Psoas muscle (tissue), 8 donors: Measurements from ENCODE around the gene TMEM106C. TPM values are rescaled to one million over a fixed set of nuclear protein-coding genes. Genes with fewer than 3 reads are reported as not detected.

Experiments used
- ATAC-seq, 4 donors: fragments of 200-7000 bp; cut with Tn5 transposase; one replicate each; pipeline ENCODE4 v1.9.1; 2020; ENCODE audit warnings: moderate library complexity in 3 of 4, mild to moderate bottlenecking in 2 of 4
- DNase-seq, 2 donors: peaks; one replicate each; pipeline ENCODE4 v3.0.0-alpha.2; 2020
- H3K27ac ChIP-seq: fragments of 200-600 bp; one replicate; pipeline ENCODE4 v1.8.0; 2022
- H3K27me3 ChIP-seq, 3 donors: fragments of 200-600 bp in 1 of 3; one replicate each; pipeline versions ENCODE4 v1.6.1 to v1.8.0; 2013 to 2022; ENCODE audit warnings: low read length in 2 of 3, mild to moderate bottlenecking in 2 of 3, moderate library complexity in 1 of 3; ENCODE audit not compliant: insufficient read depth in 3 of 3
- H3K36me3 ChIP-seq, 2 donors: fragments of 200-600 bp in 1 of 2; one replicate each; pipeline versions ENCODE4 v1.6.1 to v1.8.0; 2013 to 2022; ENCODE audit warnings: low read depth in 1 of 2, mild to moderate bottlenecking in 1 of 2, moderate library complexity in 1 of 2; ENCODE audit not compliant: insufficient read depth in 1 of 2
- H3K4me1 ChIP-seq: fragments of 200-600 bp; one replicate; pipeline ENCODE4 v1.8.0; 2022
- H3K4me3 ChIP-seq: fragments of 200-600 bp; one replicate; pipeline ENCODE4 v1.8.0; 2022; ENCODE audit warnings: mild to moderate bottlenecking
- H3K9me3 ChIP-seq: fragments of 200-600 bp; one replicate; pipeline ENCODE4 v1.8.0; 2022
- CTCF ChIP-seq: fragments of 200-600 bp; IDR thresholded peaks from one replicate; pipeline ENCODE4 v1.8.0; 2022; ENCODE audit warnings: antibody characterized with exemption
- WGBS, 3 donors: extraction: QIAGEN DNeasy Blood & Tissue Kit; methylation state at CpG; one replicate each; pipeline versions ENCODE4 v1.1.6 to v1.1.7; 2013; 5-methylcytosine and 5-hydroxymethylcytosine counted together
- intact Hi-C, 2 donors: fragments of 100-400 bp; cut with DNase I; formaldehyde crosslinking; loops; one replicate each; pipeline versions ENCODE4 v1.11.0 to v1.14.2; 2022
- polyA plus RNA-seq, 3 donors: library from polyadenylated mRNA; stranded (reverse); fragments of 200-250 nt; gene quantifications; one replicate each; pipeline ENCODE4 v1.2.3, GENCODE V29; 2013
- total RNA-seq, 4 donors: library from RNA; stranded (reverse); fragmentation: NEBNext Ultra II Directional in 2 of 4; extraction: Animal tissue kit (Norgen Biotek cat#: 25700) in 2 of 4; gene quantifications; one replicate each; pipeline versions ENCODE4 v1.2.1 to v1.2.4, GENCODE V29; 2021 to 2023
- donor health status: healthy with polysubstance abuse.
- donor health status: DM: no; HTN: no; CAD: no; lungs with moderate emphysema.
- donor health status: Bipolar disorder and iron deficiency.
- donor health status: healthy.
- donor health status: DM: yes; HTN: yes; CAD: no.
- donor health status: DM: no; HTN: no; CAD: no.
- donor health status: DM: no; HTN: no; CAD: no.
- donor health status: DM: yes; HTN: yes; CAD: no.

TMEM106C gene
- total and polyA plus RNA-seq, 7 donors = 7.7 to 33.4 (median 14.7) TPM

GRCh38 chr12:47970843-47971242, 7.4 kb downstream of the TMEM106C start:
- intact Hi-C loops = no loop called here
- Histone ChIP-seq H3K4me1 (no peaks in the 10 kb centered on the region), H3K27ac (no peak overlapping the region), H3K4me3 (no peak overlapping the region), H3K9me3 (no peaks in the 10 kb centered on the region), H3K27me3 (no peaks in the 10 kb centered on the region), H3K36me3 (peaks cover 2 to 38% of the 10 kb centered on the region in 2 donors)
- no peak for DNase-seq
- 90 to 97% (median 92%) methylated on average over 7 of the region's 7 CpGs for WGBS, 3 donors
- no peak for ATAC-seq
- no peak for TF ChIP-seq CTCF

GRCh38 chr12:47972895-47973294, 9.5 kb downstream of the TMEM106C start:
- TF ChIP-seq CTCF = no peak
- WGBS, 3 donors = 87 to 90% (median 89%) methylated on average over 6 of the region's 6 CpGs
- Histone ChIP-seq H3K27me3 (no peaks in the 10 kb centered on the region), H3K36me3 (peaks cover 0 to 17% of the 10 kb centered on the region in 2 donors), H3K4me1 (no peaks in the 10 kb centered on the region), H3K4me3 (no peak overlapping the region), H3K9me3 (no peaks in the 10 kb centered on the region), H3K27ac (no peak overlapping the region)
- intact Hi-C loops = no loop called here
- ATAC-seq (no peak), DNase-seq (no peak)

GRCh38 chr12:47973870-47974269, 10.5 kb downstream of the TMEM106C start:
- no peaks in the 10 kb centered on the region for H3K9me3 ChIP-seq
- H3K4me3 ChIP-seq = no peak overlapping the region
- no peaks in the 10 kb centered on the region for H3K4me1 ChIP-seq
- no peak for TF ChIP-seq CTCF
- intact Hi-C loops = no loop called here
- H3K27ac ChIP-seq = no peak overlapping the region
- DNase-seq = peak in 1 of 2 donors; percentile 43
- no peaks in the 10 kb centered on the region for H3K27me3 ChIP-seq
- peaks cover 0 to 8% of the 10 kb centered on the region in 2 donors for H3K36me3 ChIP-seq
- no peak for ATAC-seq
- WGBS, 3 donors = 88 to 95% (median 93%) methylated on average over 9 of the region's 9 CpGs

GRCh38 chr12:47975036-47975620, 11.7 kb downstream of the TMEM106C start:
- no peak for TF ChIP-seq CTCF
- WGBS, 3 donors = 95 to 97% (median 97%) methylated on average over 16 of the region's 16 CpGs
- intact Hi-C loops = no loop called here
- ATAC-seq (no peak), DNase-seq (no peak)
- H3K4me1 ChIP-seq = no peaks in the 10 kb centered on the region
- no peak overlapping the region for H3K4me3 ChIP-seq
- H3K9me3 ChIP-seq = no peaks in the 10 kb centered on the region
- H3K27ac ChIP-seq = no peak overlapping the region
- H3K36me3 ChIP-seq = no peaks in the 10 kb centered on the region
- no peaks in the 10 kb centered on the region for H3K27me3 ChIP-seq

GRCh38 chr12:47975816-47976215, 12.4 kb downstream of the TMEM106C start:
- TF ChIP-seq CTCF = no peak
- Histone ChIP-seq H3K9me3 (no peaks in the 10 kb centered on the region), H3K4me1 (no peaks in the 10 kb centered on the region), H3K27me3 (no peaks in the 10 kb centered on the region), H3K4me3 (no peak overlapping the region), H3K36me3 (no peaks in the 10 kb centered on the region), H3K27ac (no peak overlapping the region)
- WGBS, 3 donors = 91 to 93% (median 93%) methylated on average over 11 of the region's 11 CpGs
- intact Hi-C loops = no loop called here
- DNase-seq (no peak), ATAC-seq (no peak)
